NCI-H446 treated with DMSO at 0.1 percent for 48 hours (cell line): ENCODE data around the gene ANKRD55.
"Not testable (repeated sequence)": the region's sequence is repeated elsewhere in the genome, so short reads cannot be mapped to it uniquely, and the experiment has no call there.

Experiments
- DNase-seq: peaks from one replicate; lab custom pipeline; 2025; lab: John Stamatoyannopoulos, UW

ANKRD55 gene

GRCh38 chr5:56102207-56102606 lies 130.9 kb downstream of the ANKRD55 start:
- not testable (repeated sequence) for DNase-seq

DNA sequence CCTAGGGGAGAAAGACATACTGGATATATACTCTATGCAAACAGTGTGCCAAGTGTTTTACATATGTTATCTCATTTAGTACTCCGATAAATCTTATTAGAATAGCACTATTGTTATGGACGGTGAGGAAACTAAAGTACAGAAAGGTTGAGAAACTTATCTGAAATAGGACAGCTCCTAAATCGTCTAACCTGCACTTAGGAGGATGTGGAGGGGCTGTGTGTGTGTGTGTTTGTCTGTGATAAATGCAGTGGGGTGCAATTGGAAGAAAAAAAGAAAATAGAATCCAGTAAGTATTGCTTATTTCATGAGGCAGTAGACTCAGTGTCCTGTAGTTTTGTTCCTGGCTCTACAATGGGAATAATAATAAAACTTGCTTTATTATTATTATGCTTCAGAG lies 131.9 kb downstream of the ANKRD55 start:
- no peak for DNase-seq

DNA sequence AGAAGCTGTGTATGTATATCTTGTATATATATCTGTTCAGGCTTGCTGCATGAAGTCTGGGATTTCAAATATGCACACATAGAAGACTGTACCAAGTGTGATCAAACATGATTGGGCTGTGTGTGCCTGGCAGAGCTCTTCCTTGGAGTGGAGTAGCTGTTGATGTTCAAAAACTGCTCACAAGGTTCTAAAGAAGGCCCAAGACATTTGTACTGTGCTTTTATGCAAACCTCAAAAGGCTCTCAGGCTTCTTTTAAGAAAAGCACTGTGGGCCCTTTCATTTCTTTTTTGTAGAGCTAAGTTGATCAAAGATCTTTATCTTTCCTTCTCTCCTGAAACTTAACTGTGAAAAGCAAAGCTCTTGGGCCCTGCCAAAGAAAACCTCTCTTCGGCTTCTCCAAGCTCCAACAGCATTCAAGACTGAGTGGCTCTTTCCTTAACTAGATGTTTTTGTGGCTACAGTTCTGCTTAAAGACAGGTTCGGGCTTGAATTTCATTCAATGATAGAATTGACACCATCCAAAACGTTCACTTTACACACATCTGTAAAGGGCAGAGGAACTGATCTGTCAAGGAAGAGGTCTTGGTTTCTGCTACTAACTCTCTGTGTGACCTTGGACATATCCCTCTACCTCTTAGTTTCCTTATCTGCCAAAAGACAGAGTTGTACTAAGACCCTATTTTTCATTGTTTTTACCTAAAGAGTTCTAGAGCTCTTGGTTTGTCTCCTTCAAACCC lies 132.5 kb downstream of the ANKRD55 start:
- no peak for DNase-seq

DNA sequence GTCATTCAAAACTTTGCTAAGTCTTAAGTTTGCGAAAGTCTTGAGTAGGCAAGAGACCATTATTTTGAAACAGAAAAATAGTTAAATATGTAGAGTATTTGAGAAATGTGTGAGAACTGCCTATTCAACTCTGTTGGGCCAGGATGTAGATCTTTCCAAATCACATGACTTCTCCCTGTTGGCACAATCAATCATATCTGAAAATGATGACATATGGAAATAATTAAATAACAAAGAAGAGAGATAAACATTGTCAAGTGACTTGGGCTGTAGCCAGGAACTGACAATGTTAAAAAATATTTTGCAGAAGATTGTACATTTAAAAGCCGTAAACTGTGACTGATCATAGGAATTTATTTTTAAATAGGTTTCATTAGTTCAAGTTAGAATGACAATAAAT lies 133.8 kb downstream of the ANKRD55 start:
- DNase-seq: no peak

GRCh38 chr5:56097055-56097454 lies 136.1 kb downstream of the ANKRD55 start:
- no peak for DNase-seq

DNA sequence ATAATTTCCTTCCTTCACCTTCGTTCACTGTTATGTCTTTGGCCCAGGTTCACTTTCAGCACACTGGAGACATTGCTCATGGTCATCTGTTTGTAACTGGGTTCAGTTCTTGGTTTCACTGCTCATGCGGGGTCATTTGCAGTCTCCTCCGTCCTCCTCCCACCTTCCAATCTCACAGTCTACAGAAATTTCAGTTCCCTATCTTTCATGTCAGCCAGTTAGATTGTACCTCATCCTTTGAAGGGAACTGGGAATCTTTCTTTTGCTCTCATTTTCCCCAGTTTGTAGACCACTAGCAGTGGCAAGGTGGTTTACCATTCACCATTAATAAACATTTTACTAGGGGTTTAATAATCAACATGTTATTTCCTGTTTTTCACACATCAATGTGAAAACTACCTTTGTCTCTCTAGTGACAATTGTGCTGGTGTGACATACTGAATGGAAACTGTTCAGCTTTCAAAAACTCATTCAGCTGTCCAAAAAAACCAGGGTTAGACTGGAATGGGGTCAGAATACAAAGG lies 137.5 kb downstream of the ANKRD55 start:
- no peak for DNase-seq

GRCh38 chr5:56094579-56095361 lies 138.4 kb downstream of the ANKRD55 start:
- no peak for DNase-seq

DNA sequence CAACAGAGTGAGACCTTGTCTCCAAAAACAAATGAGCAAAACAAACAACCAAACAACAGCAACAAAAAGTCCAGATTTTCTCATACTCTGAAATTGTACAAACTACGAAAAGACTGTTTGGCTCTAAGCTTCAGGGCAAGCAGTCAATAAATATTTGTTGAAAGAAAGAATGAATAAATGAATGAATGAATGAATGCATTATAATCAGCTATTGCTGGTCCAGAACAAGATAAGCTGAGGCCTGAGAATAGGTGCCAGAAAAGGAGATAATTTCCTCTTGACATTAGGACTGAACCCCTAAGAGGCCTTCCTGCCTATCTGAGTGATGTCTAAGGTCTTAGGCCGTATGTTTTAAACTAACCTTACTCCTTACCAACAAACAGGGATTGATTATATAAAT lies 139.2 kb downstream of the ANKRD55 start:
- DNase-seq: no peak

- DNase-seq: no peak
These were observed 141.0 kb downstream of the ANKRD55 start for GRCh38 chr5:56092115-56092514.

DNA sequence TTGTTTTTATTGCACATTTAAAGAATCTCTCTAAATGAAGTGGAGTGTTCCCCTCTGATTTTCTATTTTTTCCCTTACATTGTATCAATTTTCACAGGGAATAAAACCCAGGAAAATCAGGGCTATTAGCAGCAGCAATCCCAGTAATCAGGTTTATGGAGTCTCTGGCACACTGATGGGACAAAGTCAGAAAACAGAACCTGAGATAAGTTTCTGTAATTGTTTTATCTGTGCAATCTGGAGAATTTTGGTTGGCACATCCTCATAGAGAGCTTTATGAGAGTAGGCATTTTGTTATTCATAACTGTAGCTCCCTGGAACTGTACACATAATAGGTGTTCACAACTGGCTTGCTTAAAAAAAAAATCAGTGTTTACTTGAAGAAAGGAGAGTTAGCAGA lies 141.5 kb downstream of the ANKRD55 start:
- DNase-seq: no peak

DNA sequence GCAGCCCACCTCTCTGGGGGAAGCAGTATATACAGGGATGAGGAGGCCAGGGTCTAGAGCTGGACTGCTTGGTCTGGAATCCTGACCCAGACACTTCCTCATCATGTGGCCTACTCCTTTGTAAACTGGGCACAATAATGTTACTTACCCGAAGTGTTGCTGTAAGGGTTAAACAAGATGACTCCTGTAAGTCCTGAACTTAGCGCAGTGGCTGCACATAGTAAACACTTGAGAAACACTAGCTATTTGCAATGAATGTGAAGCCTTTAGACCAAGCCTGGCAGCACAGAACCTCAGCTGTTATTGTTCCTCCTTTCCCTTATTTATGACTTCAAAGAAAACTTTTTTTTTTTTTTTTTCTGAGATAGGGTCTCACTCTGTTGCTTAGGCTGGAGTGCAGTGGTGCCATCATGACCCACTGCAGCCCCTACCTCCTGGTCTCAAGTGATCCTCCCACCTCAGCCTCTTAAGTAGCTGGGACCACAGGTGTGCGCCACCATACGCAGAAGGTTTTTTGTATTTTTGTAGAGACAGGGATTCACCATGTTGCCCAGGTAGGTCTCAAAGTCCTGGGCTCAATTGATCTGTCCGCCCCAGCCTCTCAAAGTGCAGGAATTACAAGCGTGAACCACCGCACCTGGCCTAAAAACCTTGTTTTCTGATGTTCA lies 142.2 kb downstream of the ANKRD55 start:
- no peak for DNase-seq

- no peak for DNase-seq
These were observed 143.9 kb downstream of the ANKRD55 start for GRCh38 chr5:56088967-56089829.

DNA sequence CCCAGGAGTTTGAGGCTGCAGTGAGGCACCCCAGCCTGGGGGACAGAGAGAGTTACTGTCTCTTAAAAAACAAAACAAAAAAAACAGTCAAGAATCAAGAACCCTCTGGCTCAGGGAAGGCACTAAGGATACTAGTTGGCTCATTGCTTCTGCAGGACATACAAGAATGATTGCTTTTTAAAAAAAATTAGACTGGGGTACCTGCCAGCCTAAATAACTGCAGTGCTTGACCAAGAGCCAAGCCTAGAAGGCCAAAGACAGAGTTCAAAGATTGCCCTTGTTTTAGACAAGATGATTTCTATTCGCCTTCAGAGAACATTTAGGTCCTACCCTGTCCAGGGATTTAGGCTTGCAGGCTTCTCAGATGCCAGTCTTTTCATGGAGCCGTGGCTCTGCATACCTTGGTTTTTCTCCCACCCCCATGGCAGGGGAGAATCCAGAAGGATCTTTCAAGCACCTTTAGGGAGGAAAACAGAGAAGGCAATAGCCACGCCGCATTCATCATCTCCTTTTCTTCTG lies 144.6 kb downstream of the ANKRD55 start:
- DNase-seq: no peak

GRCh38 chr5:56085193-56085592 lies 147.9 kb downstream of the ANKRD55 start:
- no peak for DNase-seq

GRCh38 chr5:56083286-56083854 lies 149.8 kb downstream of the ANKRD55 start:
- DNase-seq: no peak

GRCh38 chr5:56081053-56081642 lies 152.0 kb downstream of the ANKRD55 start:
- DNase-seq: not testable (repeated sequence)

DNA sequence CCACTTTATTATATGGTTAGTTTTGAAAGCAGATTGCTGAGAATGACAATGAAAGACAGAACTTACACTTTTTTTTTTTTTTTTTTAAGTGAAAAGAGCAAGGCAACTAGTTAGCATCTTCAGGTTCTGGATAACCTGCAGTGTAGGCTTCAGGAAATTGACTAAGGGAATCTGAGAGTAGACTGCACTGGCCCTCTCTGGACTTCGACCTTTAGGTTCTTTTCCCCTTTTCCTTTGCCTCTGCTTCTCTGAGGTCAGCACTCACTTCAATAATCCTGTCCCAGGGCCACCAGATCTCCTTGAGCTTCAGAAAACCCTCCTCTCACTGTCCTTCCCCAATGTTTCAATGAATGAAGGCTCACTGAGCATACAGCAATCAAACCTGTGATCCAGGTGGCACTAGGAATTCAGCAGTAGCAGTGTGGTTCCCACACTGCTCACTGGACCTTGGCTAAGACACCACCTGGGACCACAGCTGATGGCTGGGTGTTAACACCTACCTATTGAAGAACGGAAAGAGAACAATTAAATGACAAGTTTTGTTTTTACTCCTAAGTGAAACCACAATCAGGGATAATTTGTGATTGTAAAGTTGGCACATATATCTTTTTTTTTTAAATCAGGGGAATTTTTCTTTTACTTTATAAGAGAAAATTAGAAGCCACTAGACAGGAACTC lies 152.6 kb downstream of the ANKRD55 start:
- no peak for DNase-seq

DNA sequence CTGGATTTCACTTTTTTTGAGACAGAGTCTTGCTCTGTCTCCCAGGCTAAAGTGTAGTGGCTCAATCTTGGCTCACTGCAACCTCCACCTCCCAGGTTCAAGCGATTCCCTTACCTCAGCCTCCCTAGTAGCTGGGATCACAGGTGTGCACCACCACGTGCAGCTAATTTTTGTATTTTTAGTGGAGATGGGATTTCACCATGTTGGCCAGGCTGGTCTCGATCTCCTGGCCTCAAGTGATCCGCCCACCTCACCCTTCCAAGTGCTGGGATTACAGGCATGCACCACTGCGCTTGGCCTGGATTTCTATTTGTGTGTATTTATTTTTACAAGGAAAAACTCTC lies 154.0 kb downstream of the ANKRD55 start:
- not testable (repeated sequence) for DNase-seq

DNA sequence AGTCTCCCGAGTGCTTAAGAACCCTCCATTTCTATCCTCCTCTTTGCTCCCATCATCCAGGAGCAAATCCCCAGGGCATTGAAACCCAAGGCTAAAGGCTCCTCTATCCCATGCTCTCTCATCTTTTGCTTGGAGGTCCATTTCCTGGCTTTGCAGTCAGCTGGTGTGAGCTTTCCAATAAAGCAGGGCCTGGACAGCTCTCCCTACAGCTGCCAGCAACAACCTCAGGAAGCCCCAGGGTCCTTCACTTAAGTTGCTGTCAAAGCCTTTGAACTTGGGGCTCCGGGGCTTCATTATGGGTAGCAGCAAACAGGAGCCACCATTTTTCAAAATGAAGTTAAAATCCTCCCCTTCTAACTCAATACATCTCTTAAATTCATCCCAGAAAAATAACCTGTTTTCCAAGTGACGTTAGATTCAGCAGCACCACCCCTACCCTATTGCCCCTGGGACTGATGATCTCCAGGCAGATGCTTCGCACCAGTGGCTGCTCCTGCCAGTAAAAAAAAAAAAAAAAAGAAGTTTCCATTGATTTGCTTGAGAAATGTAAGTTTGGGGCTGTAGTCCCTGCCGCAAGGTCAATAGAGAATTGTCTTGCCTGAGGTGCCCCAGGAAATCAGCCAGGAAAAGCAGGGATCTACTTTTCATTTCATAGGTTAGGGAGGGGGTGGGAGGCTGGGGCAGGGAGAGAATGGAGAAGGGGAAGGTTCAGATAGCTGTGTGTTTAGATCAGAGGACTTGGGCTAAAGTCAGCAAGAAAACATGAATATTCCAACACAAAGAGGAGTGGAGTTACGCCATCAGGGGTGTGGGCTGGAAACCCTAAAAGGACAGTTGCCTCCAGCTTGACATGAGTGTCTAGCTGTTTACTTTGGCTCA lies 154.6 kb downstream of the ANKRD55 start:
- no peak for DNase-seq
